Osteoblast (primary cell): ENCODE results near the gene DPYSL4. TPM values are rescaled to one million over a fixed set of nuclear protein-coding genes. Genes with fewer than 3 reads are reported as not detected.
A peak's percentile ranks its signal among the peaks of the same experiment; 100 is the strongest.

Experiments
- DNase-seq: peaks from one replicate; pipeline ENCODE4 v3.0.0; 2011; ENCODE audit warnings: low spot score, mixed read lengths; ENCODE audit not compliant: insufficient read length; ENCODE audit errors: missing footprints
- H2AFZ ChIP-seq: 2 replicates; pipeline ENCODE4 v1.6.0; 2011; ENCODE audit warnings: mild to moderate bottlenecking, low read length
- H3K27ac ChIP-seq: 2 replicates; pipeline ENCODE4 v1.5.1; 2011; ENCODE audit warnings: mild to moderate bottlenecking, low read depth, low read length, moderate library complexity
- H3K27me3 ChIP-seq: 2 replicates; pipeline ENCODE4 v1.6.0; 2012; ENCODE audit warnings: mild to moderate bottlenecking, control low read depth, inconsistent platforms, low read length, moderate library complexity; ENCODE audit not compliant: insufficient read depth
- H3K36me3 ChIP-seq: 2 replicates; pipeline ENCODE4 v1.5.1; 2011; ENCODE audit warnings: mild to moderate bottlenecking, low read length, control low read depth, moderate library complexity; ENCODE audit not compliant: insufficient read depth
- H3K4me1 ChIP-seq: 2 replicates; pipeline ENCODE4 v1.5.1; 2011; ENCODE audit warnings: mild to moderate bottlenecking, low read length, control low read depth, moderate library complexity; ENCODE audit not compliant: insufficient read depth
- H3K4me2 ChIP-seq: 2 replicates; pipeline ENCODE4 v1.6.0; 2011; ENCODE audit warnings: mild to moderate bottlenecking, low read length; ENCODE audit not compliant: insufficient read depth
- H3K4me3 ChIP-seq: fragments of 200-600 bp; sonication (generic); 3 replicates; pipeline ENCODE4 v1.5.1; 2012; ENCODE audit warnings: mild to moderate bottlenecking, low read length, inconsistent platforms; ENCODE audit not compliant: insufficient read depth
- H3K79me2 ChIP-seq: 2 replicates; pipeline ENCODE4 v1.6.0; 2012; ENCODE audit warnings: mild to moderate bottlenecking, low read length, control low read depth, inconsistent platforms; ENCODE audit not compliant: insufficient read depth
- H3K9me3 ChIP-seq: 2 replicates; pipeline ENCODE4 v1.5.1; 2011; ENCODE audit warnings: low read depth, low read length, control low read depth
- H4K20me1 ChIP-seq: 2 replicates; pipeline ENCODE4 v1.6.0; 2012; ENCODE audit warnings: mild to moderate bottlenecking, low read length, control low read depth; ENCODE audit not compliant: insufficient read depth
- CTCF ChIP-seq: IDR thresholded peaks from 2 replicates; pipeline ENCODE4 v1.5.1; 2011; ENCODE audit warnings: mild to moderate bottlenecking, low read depth, low read length, moderate library complexity; ENCODE audit errors: extremely low read depth
- total RNA-seq: library from RNA; depleted of rRNA; stranded (reverse); fragments of >200 nt; gene quantifications from 2 replicates; pipeline ENCODE4 v1.2.3, GENCODE V29; 2012

DPYSL4 gene
- total RNA-seq, 1 donor: 0.72 TPM

- H3K4me1 ChIP-seq: no peaks in the 10 kb centered on the region
- peak overlapping the region; percentile 43 for H3K4me2 ChIP-seq
Measured at GRCh38 chr10:132187430-132188138, 836 bp downstream of the DPYSL4 start.

GRCh38 chr10:132188331-132188730, 1.6 kb downstream of the DPYSL4 start:
- no peak for DNase-seq
- H3K36me3 ChIP-seq: no peaks in the 10 kb centered on the region
- H3K4me3 ChIP-seq: no peak overlapping the region
- no peaks in the 10 kb centered on the region for H3K4me1 ChIP-seq
- no peak overlapping the region for H2AFZ ChIP-seq
- H4K20me1 ChIP-seq: peaks cover 3% of the 10 kb centered on the region
- no peak for TF ChIP-seq CTCF
- no peaks in the 10 kb centered on the region for H3K79me2 ChIP-seq
- H3K27me3 ChIP-seq: peaks cover 41% of the 10 kb centered on the region
- no peak overlapping the region for H3K27ac ChIP-seq
- no peak overlapping the region for H3K4me2 ChIP-seq
- H3K9me3 ChIP-seq: no peaks in the 10 kb centered on the region

More at GRCh38 chr10:132187430-132188138, 836 bp downstream of the DPYSL4 start:
- no peak for TF ChIP-seq CTCF
- H3K27me3 ChIP-seq: peaks cover 47% of the 10 kb centered on the region
- peak; percentile 94 for DNase-seq
- H3K4me3 ChIP-seq: peak overlapping the region; percentile 58
- H4K20me1 ChIP-seq: peaks cover 3% of the 10 kb centered on the region
- H3K9me3 ChIP-seq: no peaks in the 10 kb centered on the region
- no peaks in the 10 kb centered on the region for H3K36me3 ChIP-seq
- H3K79me2 ChIP-seq: no peaks in the 10 kb centered on the region
- H2AFZ ChIP-seq: no peak overlapping the region
- H3K27ac ChIP-seq: no peak overlapping the region

GRCh38 chr10:132189016-132189415, 2.3 kb downstream of the DPYSL4 start:
- Histone ChIP-seq H3K9me3 (no peaks in the 10 kb centered on the region), H2AFZ (no peak overlapping the region), H3K79me2 (no peaks in the 10 kb centered on the region), H3K4me3 (no peak overlapping the region), H3K27ac (no peak overlapping the region), H3K27me3 (peaks cover 41% of the 10 kb centered on the region), H3K4me2 (no peak overlapping the region), H4K20me1 (peaks cover 3% of the 10 kb centered on the region), H3K4me1 (no peaks in the 10 kb centered on the region), H3K36me3 (no peaks in the 10 kb centered on the region)
- no peak for DNase-seq
- no peak for TF ChIP-seq CTCF

GRCh38 chr10:132189810-132190422, 3.2 kb downstream of the DPYSL4 start:
- H3K4me2 ChIP-seq: no peak overlapping the region
- H2AFZ ChIP-seq: no peak overlapping the region
- H4K20me1 ChIP-seq: peaks cover 3% of the 10 kb centered on the region
- no peaks in the 10 kb centered on the region for H3K79me2 ChIP-seq
- H3K36me3 ChIP-seq: no peaks in the 10 kb centered on the region
- no peaks in the 10 kb centered on the region for H3K4me1 ChIP-seq
- DNase-seq: no peak
- H3K27me3 ChIP-seq: peaks cover 38% of the 10 kb centered on the region
- H3K4me3 ChIP-seq: no peak overlapping the region
- H3K9me3 ChIP-seq: no peaks in the 10 kb centered on the region
- no peak for TF ChIP-seq CTCF
- no peak overlapping the region for H3K27ac ChIP-seq
